Psoas muscle (tissue), 8 donors: ENCODE measurements around the gene MDH2. TPM values are rescaled to one million over a fixed set of nuclear protein-coding genes. Genes with fewer than 3 reads are reported as not detected.
A peak's percentile ranks its signal among the peaks of the same experiment; 100 is the strongest.
"Not testable (repeated sequence)": the region's sequence is repeated elsewhere in the genome, so short reads cannot be mapped to it uniquely, and the experiment has no call there.

ENCODE experiments used
- ATAC-seq, 4 donors: fragments of 200-7000 bp; cut with Tn5 transposase; one replicate each; pipeline ENCODE4 v1.9.1; 2020; ENCODE audit warnings: moderate library complexity in 3 of 4, mild to moderate bottlenecking in 2 of 4
- DNase-seq, 2 donors: peaks; one replicate each; pipeline ENCODE4 v3.0.0-alpha.2; 2020
- H3K27ac ChIP-seq: fragments of 200-600 bp; one replicate; pipeline ENCODE4 v1.8.0; 2022
- H3K27me3 ChIP-seq, 3 donors: fragments of 200-600 bp in 1 of 3; one replicate each; pipeline versions ENCODE4 v1.6.1 to v1.8.0; 2013 to 2022; ENCODE audit warnings: low read length in 2 of 3, mild to moderate bottlenecking in 2 of 3, moderate library complexity in 1 of 3; ENCODE audit not compliant: insufficient read depth in 3 of 3
- H3K36me3 ChIP-seq, 2 donors: fragments of 200-600 bp in 1 of 2; one replicate each; pipeline versions ENCODE4 v1.6.1 to v1.8.0; 2013 to 2022; ENCODE audit warnings: low read depth in 1 of 2, mild to moderate bottlenecking in 1 of 2, moderate library complexity in 1 of 2; ENCODE audit not compliant: insufficient read depth in 1 of 2
- H3K4me1 ChIP-seq: fragments of 200-600 bp; one replicate; pipeline ENCODE4 v1.8.0; 2022
- H3K4me3 ChIP-seq: fragments of 200-600 bp; one replicate; pipeline ENCODE4 v1.8.0; 2022; ENCODE audit warnings: mild to moderate bottlenecking
- H3K9me3 ChIP-seq: fragments of 200-600 bp; one replicate; pipeline ENCODE4 v1.8.0; 2022
- CTCF ChIP-seq: fragments of 200-600 bp; IDR thresholded peaks from one replicate; pipeline ENCODE4 v1.8.0; 2022; ENCODE audit warnings: antibody characterized with exemption
- WGBS, 3 donors: extraction: QIAGEN DNeasy Blood & Tissue Kit; methylation state at CpG; one replicate each; pipeline versions ENCODE4 v1.1.6 to v1.1.7; 2013; 5-methylcytosine and 5-hydroxymethylcytosine counted together
- intact Hi-C, 2 donors: fragments of 100-400 bp; cut with DNase I; formaldehyde crosslinking; loops; one replicate each; pipeline versions ENCODE4 v1.11.0 to v1.14.2; 2022
- polyA plus RNA-seq, 3 donors: library from polyadenylated mRNA; stranded (reverse); fragments of 200-250 nt; gene quantifications; one replicate each; pipeline ENCODE4 v1.2.3, GENCODE V29; 2013
- total RNA-seq, 4 donors: library from RNA; stranded (reverse); fragmentation: NEBNext Ultra II Directional in 2 of 4; extraction: Animal tissue kit (Norgen Biotek cat#: 25700) in 2 of 4; gene quantifications; one replicate each; pipeline versions ENCODE4 v1.2.1 to v1.2.4, GENCODE V29; 2021 to 2023
- donor health status: healthy with polysubstance abuse.
- donor health status: DM: no; HTN: no; CAD: no; lungs with moderate emphysema.
- donor health status: Bipolar disorder and iron deficiency.
- donor health status: healthy.
- donor health status: DM: yes; HTN: yes; CAD: no.
- donor health status: DM: no; HTN: no; CAD: no.
- donor health status: DM: no; HTN: no; CAD: no.
- donor health status: DM: yes; HTN: yes; CAD: no.

Gene MDH2
- total and polyA plus RNA-seq, 7 donors: 385 to 621 (median 483) TPM

GRCh38 chr7:76016191-76016947 is 31.5 kb upstream of the MDH2 start:
- H3K36me3 ChIP-seq: peaks cover 0 to 35% of the 10 kb centered on the region in 2 donors
- peaks cover 6% of the 10 kb centered on the region for H3K4me1 ChIP-seq
- no peak for TF ChIP-seq CTCF
- no peaks in the 10 kb centered on the region for H3K27me3 ChIP-seq
- no peaks in the 10 kb centered on the region for H3K9me3 ChIP-seq
- ATAC-seq (peak in 2 of 4 donors; percentile 24 to 37), DNase-seq (no peak)
- 89 to 93% (median 90%) methylated on average over 13 of the region's 13 CpGs for WGBS, 3 donors
- H3K4me3 ChIP-seq: no peak overlapping the region
- H3K27ac ChIP-seq: no peak overlapping the region
- intact Hi-C loops: no loop called here

- H3K27me3 ChIP-seq, H3K4me3 ChIP-seq, H3K27ac ChIP-seq, intact Hi-C loops, DNase-seq, ATAC-seq, H3K4me1 ChIP-seq, H3K9me3 ChIP-seq: not testable (repeated sequence)
- H3K36me3 ChIP-seq: peaks cover 0 to 38% of the 10 kb centered on the region in 2 donors
- WGBS, 3 donors: 96 to 98% (median 98%) methylated on average over 4 of the region's 4 CpGs
Measured at GRCh38 chr7:76018520-76018919, 29.4 kb upstream of the MDH2 start.

GRCh38 chr7:76020031-76020714 is 27.7 kb upstream of the MDH2 start:
- Histone ChIP-seq H3K9me3 (no peaks in the 10 kb centered on the region), H3K27me3 (no peaks in the 10 kb centered on the region), H3K27ac (no peak overlapping the region), H3K4me3 (no peak overlapping the region), H3K4me1 (no peaks in the 10 kb centered on the region), H3K36me3 (peaks cover 0 to 36% of the 10 kb centered on the region in 2 donors)
- intact Hi-C loops: loop anchor here (1.0 to 10.0 kb wide), 3 partner anchors 153 to 485 kb away; no protein-coding TSS in a partner anchor
- peak; percentile 91 for TF ChIP-seq CTCF
- 36 to 39% (median 38%) methylated on average over 6 of the region's 6 CpGs for WGBS, 3 donors
- ATAC-seq (peak; percentile 78 to 97 (median 90)), DNase-seq (peak; percentile 83 to 89)

- intact Hi-C loops: loop anchor here in 1 of 2 donors (10.0 kb wide), 1 partner anchor 487 kb away; no protein-coding TSS in a partner anchor
- no peak overlapping the region for H3K27ac ChIP-seq
- TF ChIP-seq CTCF: no peak
Measured at GRCh38 chr7:76022026-76022780, 25.7 kb upstream of the MDH2 start.

More at GRCh38 chr7:76022026-76022780, 25.7 kb upstream of the MDH2 start:
- Histone ChIP-seq H3K4me3 (no peak overlapping the region), H3K27me3 (no peaks in the 10 kb centered on the region), H3K9me3 (no peaks in the 10 kb centered on the region), H3K4me1 (no peaks in the 10 kb centered on the region), H3K36me3 (peaks cover 0 to 36% of the 10 kb centered on the region in 2 donors)
- ATAC-seq (no peak), DNase-seq (no peak)
- 87 to 94% (median 90%) methylated on average over 7 of the region's 7 CpGs for WGBS, 3 donors
